Measurements from ENCODE around the gene HOOK2. TPM values are rescaled to one million over a fixed set of nuclear protein-coding genes. Genes with fewer than 3 reads are reported as not detected.

The HOOK2 gene
- total and polyA plus RNA-seq, 2 of the 13 experiments (the other 11 are each of a cell fraction or from before 2014, with no cell fraction given) = 9.2 to 12.9 TPM

GRCh38 chr19:12806242-12807081 lies 31.1 kb upstream of the HOOK2 start, which contains the start of gene RNASEH2A (continued):
- TF ChIP-seq ZNF10 (CRISPR knock-in tag; IDR thresholded peaks at IDR 0.05; ENCODE audit: borderline replicate concordance, low read depth) = no peak
- no peak for TF ChIP-seq TCF12 (IDR thresholded peaks at IDR 0.05)
- TF ChIP-seq TCF12 (CRISPR knock-in tag; IDR thresholded peaks at IDR 0.05) = 0 out of 2 replicates have a peak, but pooled peaks have one; percentile 51
- no peak for TF ChIP-seq SOX13 (IDR thresholded peaks at IDR 0.05)
- TF ChIP-seq SOX13 (CRISPR knock-in tag; conservative IDR thresholded peaks at IDR 0.05 in 1 of 2, IDR thresholded peaks at IDR 0.05 in 1 of 2) = no peak; a peak in 1 of 4 replicates
- TF ChIP-seq NRL (CRISPR knock-in tag; IDR thresholded peaks at IDR 0.05; ENCODE audit: borderline replicate concordance) = 0 out of 2 replicates have a peak, but pooled peaks have one; percentile 22
- TF ChIP-seq ESRRA (CRISPR knock-in tag; IDR thresholded peaks at IDR 0.05; ENCODE audit: low read depth) = 0 out of 2 replicates have a peak, but pooled peaks have one; percentile 39
- TF ChIP-seq CAMTA2 (CRISPR knock-in tag; IDR thresholded peaks at IDR 0.05; ENCODE audit: borderline replicate concordance) = 0 out of 2 replicates have a peak, but pooled peaks have one; percentile 91
- no peak for TF ChIP-seq ZNF616 (CRISPR knock-in tag; IDR thresholded peaks at IDR 0.05; ENCODE audit: low read depth)
- no peak for TF ChIP-seq THYN1 (CRISPR knock-in tag; IDR thresholded peaks at IDR 0.05; ENCODE audit: borderline replicate concordance, low read depth)
- peak; percentile 29; the same call in 1 of the 2 replicates for TF ChIP-seq ZBTB42 (CRISPR knock-in tag; IDR thresholded peaks at IDR 0.05)
- TF ChIP-seq PAWR (CRISPR knock-in tag; IDR thresholded peaks at IDR 0.05; ENCODE audit: borderline replicate concordance) = peak; percentile 90; the same call in 1 of the 2 replicates
- TF ChIP-seq ZNF224 (CRISPR knock-in tag; IDR thresholded peaks at IDR 0.05) = no peak; the same call in 1 of the 2 replicates
- TF ChIP-seq THAP8 (CRISPR knock-in tag; IDR thresholded peaks at IDR 0.05; ENCODE audit: borderline replicate concordance) = no peak
- no peak for TF ChIP-seq ZBTB7A (CRISPR knock-in tag; IDR thresholded peaks at IDR 0.05)
- TF ChIP-seq MEF2D (CRISPR knock-in tag; IDR thresholded peaks at IDR 0.05) = peak; percentile 75
- peak; percentile 70 for TF ChIP-seq RFXAP (CRISPR knock-in tag; IDR thresholded peaks at IDR 0.05; ENCODE audit: borderline replicate concordance)
- TF ChIP-seq ZNF446 (CRISPR knock-in tag; IDR thresholded peaks at IDR 0.05) = no peak
- TF ChIP-seq HHEX (CRISPR knock-in tag; IDR thresholded peaks at IDR 0.05) = no peak
- TF ChIP-seq RELA (CRISPR knock-in tag; IDR thresholded peaks at IDR 0.05) = 0 out of 2 replicates have a peak, but pooled peaks have one; percentile 64
- no peak; the same call in 1 of the 2 replicates for TF ChIP-seq ZSCAN5A (CRISPR knock-in tag; IDR thresholded peaks at IDR 0.05; ENCODE audit: borderline replicate concordance)
- peak; percentile 82; the same call in 1 of the 2 replicates for TF ChIP-seq HOXA9 (CRISPR knock-in tag; IDR thresholded peaks at IDR 0.05; ENCODE audit: borderline replicate concordance)
- TF ChIP-seq ZNF713 (CRISPR knock-in tag; IDR thresholded peaks at IDR 0.05) = no peak; the same call in 1 of the 2 replicates
- TF ChIP-seq NR1H2 (CRISPR knock-in tag; IDR thresholded peaks at IDR 0.05; ENCODE audit: borderline replicate concordance, low read depth) = no peak
- peak; percentile 75 for TF ChIP-seq ASH2L (IDR thresholded peaks at IDR 0.05; ENCODE audit: insufficient read length, low read depth, low read length)
- TF ChIP-seq ETV6 (CRISPR knock-in tag; conservative IDR thresholded peaks at IDR 0.05) = peak; percentile 59; the same call in 1 of the 2 replicates
- TF ChIP-seq MED13 (CRISPR knock-in tag; IDR thresholded peaks at IDR 0.05) = no peak; the same call in 1 of the 2 replicates
- peak; percentile 73; the same call in 1 of the 2 replicates for TF ChIP-seq ZNF563 (CRISPR knock-in tag; IDR thresholded peaks at IDR 0.05)
- no peak for TF ChIP-seq SP1 (IDR thresholded peaks at IDR 0.05)
- peak; percentile 85 for TF ChIP-seq SP1 (CRISPR knock-in tag; IDR thresholded peaks at IDR 0.05)

Measured in HepG2 (cell line).